Osteocyte (in vitro differentiated cells): ENCODE measurements around the gene FAM171A1. TPM values are rescaled to one million over a fixed set of nuclear protein-coding genes. Genes with fewer than 3 reads are reported as not detected.

Source experiments
- DNase-seq: peaks from one replicate; pipeline ENCODE4 v3.0.0; 2021; ENCODE audit warnings: mixed read lengths; ENCODE audit not compliant: unreplicated experiment; ENCODE audit errors: extremely low spot score
- H3K27ac Mint-ChIP-seq: one replicate; pipeline ENCODE4 v1.8.0; 2021; ENCODE audit warnings: mild to moderate bottlenecking, mixed read lengths; ENCODE audit not compliant: unreplicated experiment
- H3K27me3 Mint-ChIP-seq: one replicate; pipeline ENCODE4 v1.8.0; 2021; ENCODE audit warnings: mixed read lengths; ENCODE audit not compliant: unreplicated experiment
- H3K36me3 Mint-ChIP-seq: one replicate; pipeline ENCODE4 v1.8.0; 2021; ENCODE audit warnings: mixed read lengths; ENCODE audit not compliant: unreplicated experiment
- H3K4me1 Mint-ChIP-seq: one replicate; pipeline ENCODE4 v1.8.0; 2021; ENCODE audit warnings: mixed read lengths; ENCODE audit not compliant: unreplicated experiment
- H3K4me3 Mint-ChIP-seq: one replicate; pipeline ENCODE4 v1.8.0; 2021; ENCODE audit warnings: mild to moderate bottlenecking, moderate library complexity, mixed read lengths; ENCODE audit not compliant: unreplicated experiment
- H3K9me3 Mint-ChIP-seq: one replicate; pipeline ENCODE4 v1.8.0; 2021; ENCODE audit warnings: mixed read lengths; ENCODE audit not compliant: unreplicated experiment
- total RNA-seq: library from RNA; stranded (reverse); gene quantifications from 2 replicates; pipeline ENCODE4 v1.2.1, GENCODE V29; 2021
- TF ChIP-seq, protein P1 (sequence below): fragments of 200-600 bp; sonication (generic); IDR thresholded peaks from 2 replicates; pipeline ENCODE4 v1.5.0; 2021; ENCODE audit warnings: antibody characterized with exemption, mild to moderate bottlenecking, moderate library complexity

Gene FAM171A1
- total RNA-seq, 1 donor from 2014 or later, result 30.4 TPM

- no peaks in the 10 kb centered on the region for H3K9me3 Mint-ChIP-seq
- no peak overlapping the region for H3K27ac Mint-ChIP-seq
- DNase-seq, result no peak
- peaks cover 4% of the 10 kb centered on the region for H3K36me3 Mint-ChIP-seq
- no peaks in the 10 kb centered on the region for H3K27me3 Mint-ChIP-seq
- no peak overlapping the region for H3K4me3 Mint-ChIP-seq
- TF ChIP-seq, protein P1, sequence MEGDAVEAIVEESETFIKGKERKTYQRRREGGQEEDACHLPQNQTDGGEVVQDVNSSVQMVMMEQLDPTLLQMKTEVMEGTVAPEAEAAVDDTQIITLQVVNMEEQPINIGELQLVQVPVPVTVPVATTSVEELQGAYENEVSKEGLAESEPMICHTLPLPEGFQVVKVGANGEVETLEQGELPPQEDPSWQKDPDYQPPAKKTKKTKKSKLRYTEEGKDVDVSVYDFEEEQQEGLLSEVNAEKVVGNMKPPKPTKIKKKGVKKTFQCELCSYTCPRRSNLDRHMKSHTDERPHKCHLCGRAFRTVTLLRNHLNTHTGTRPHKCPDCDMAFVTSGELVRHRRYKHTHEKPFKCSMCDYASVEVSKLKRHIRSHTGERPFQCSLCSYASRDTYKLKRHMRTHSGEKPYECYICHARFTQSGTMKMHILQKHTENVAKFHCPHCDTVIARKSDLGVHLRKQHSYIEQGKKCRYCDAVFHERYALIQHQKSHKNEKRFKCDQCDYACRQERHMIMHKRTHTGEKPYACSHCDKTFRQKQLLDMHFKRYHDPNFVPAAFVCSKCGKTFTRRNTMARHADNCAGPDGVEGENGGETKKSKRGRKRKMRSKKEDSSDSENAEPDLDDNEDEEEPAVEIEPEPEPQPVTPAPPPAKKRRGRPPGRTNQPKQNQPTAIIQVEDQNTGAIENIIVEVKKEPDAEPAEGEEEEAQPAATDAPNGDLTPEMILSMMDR, result no peak
- peaks cover 11% of the 10 kb centered on the region for H3K4me1 Mint-ChIP-seq
Measured at GRCh38 chr10:15253951-15254807, 116.9 kb downstream of the FAM171A1 start.

GRCh38 chr10:15252396-15252795 is 118.7 kb downstream of the FAM171A1 start:
- H3K4me3 Mint-ChIP-seq, result no peak overlapping the region
- peaks cover 4% of the 10 kb centered on the region for H3K36me3 Mint-ChIP-seq

GRCh38 chr10:15251791-15252380 is 119.2 kb downstream of the FAM171A1 start:
- TF ChIP-seq, protein P1, result no peak
- DNase-seq, result no peak
- peaks cover 4% of the 10 kb centered on the region for H3K36me3 Mint-ChIP-seq
- H3K27ac Mint-ChIP-seq, result no peak overlapping the region
- no peak overlapping the region for H3K4me3 Mint-ChIP-seq
- peaks cover 13% of the 10 kb centered on the region for H3K4me1 Mint-ChIP-seq
- H3K9me3 Mint-ChIP-seq, result no peaks in the 10 kb centered on the region
- no peaks in the 10 kb centered on the region for H3K27me3 Mint-ChIP-seq

More at GRCh38 chr10:15252396-15252795, 118.7 kb downstream of the FAM171A1 start:
- Mint-ChIP-seq H3K9me3 (no peaks in the 10 kb centered on the region), H3K27me3 (no peaks in the 10 kb centered on the region), H3K4me1 (peaks cover 14% of the 10 kb centered on the region), H3K27ac (no peak overlapping the region)
- no peak for DNase-seq
- TF ChIP-seq, protein P1, result no peak

DNA sequence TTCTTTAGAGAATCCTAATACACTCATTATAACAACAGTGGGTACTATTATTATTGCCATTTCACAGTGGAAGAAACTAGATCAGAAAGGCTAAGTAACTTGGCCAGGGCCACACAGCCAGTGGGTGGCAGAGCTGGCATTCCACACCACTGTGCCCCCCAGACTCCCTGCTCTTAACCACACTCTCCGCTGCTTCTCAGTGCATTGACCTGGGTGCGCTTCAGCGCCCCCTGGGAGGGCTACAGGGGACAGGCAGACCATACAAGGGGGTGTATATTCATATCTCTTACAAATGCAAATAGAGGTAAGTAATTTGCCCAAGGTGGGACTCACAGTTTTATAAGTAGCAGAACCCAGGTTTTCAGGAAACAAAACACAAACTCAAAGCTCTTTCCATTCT is 125.6 kb downstream of the FAM171A1 start:
- no peak for DNase-seq
- H3K27ac Mint-ChIP-seq, result no peak overlapping the region
- H3K4me1 Mint-ChIP-seq, result peaks cover 2% of the 10 kb centered on the region
- H3K9me3 Mint-ChIP-seq, result no peaks in the 10 kb centered on the region
- H3K36me3 Mint-ChIP-seq, result peaks cover 2% of the 10 kb centered on the region
- no peak overlapping the region for H3K4me3 Mint-ChIP-seq
- TF ChIP-seq, protein P1, result peak; percentile 21
- H3K27me3 Mint-ChIP-seq, result no peaks in the 10 kb centered on the region

DNA sequence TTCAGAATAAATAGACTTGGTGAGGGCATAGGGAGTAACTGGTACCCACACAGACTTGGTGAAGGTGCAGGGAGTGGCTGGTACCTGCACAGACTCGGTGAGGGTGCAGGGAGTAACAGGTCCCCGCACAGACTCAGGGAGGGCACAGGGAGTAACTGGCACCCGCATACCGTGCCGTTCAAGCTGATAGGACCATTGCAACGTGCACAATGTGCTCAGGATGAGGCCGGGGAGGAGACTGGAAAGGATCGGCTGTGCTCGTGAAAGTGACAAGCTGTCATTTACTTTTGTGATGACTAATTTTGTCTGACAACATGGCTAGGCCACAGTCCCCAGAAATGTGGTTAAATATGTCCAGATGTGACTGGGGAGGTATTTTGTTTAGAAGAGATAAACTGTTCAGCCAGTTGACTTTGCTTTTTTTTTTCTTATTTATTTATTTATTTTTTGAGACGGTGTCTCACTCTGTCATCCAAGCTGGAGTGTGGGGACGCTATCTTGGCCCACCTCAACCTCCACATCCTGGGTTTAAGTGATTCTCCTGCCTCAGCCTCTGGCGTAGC is 126.4 kb downstream of the FAM171A1 start:
- no peak overlapping the region for H3K4me3 Mint-ChIP-seq
- no peak for DNase-seq
- TF ChIP-seq, protein P1, result no peak
- H3K4me1 Mint-ChIP-seq, result peaks cover 2% of the 10 kb centered on the region
- H3K27me3 Mint-ChIP-seq, result no peaks in the 10 kb centered on the region
- no peaks in the 10 kb centered on the region for H3K9me3 Mint-ChIP-seq
- H3K36me3 Mint-ChIP-seq, result peaks cover 2% of the 10 kb centered on the region
- no peak overlapping the region for H3K27ac Mint-ChIP-seq
